ENCODE measurements around the gene CAMK2A. TPM values are rescaled to one million over a fixed set of nuclear protein-coding genes. Genes with fewer than 3 reads are reported as not detected.
A peak's percentile ranks its signal among the peaks of the same experiment; 100 is the strongest.

The CAMK2A gene
- total RNA-seq, 1 experiment from 2014 or later: 0.33 TPM

- no peaks in the 10 kb centered on the region for H3K79me2 ChIP-seq (ENCODE audit: insufficient read depth, low read length)
- no peaks in the 10 kb centered on the region for H3K27me3 ChIP-seq (ENCODE audit: insufficient read depth, low read length)
- H3K14ac ChIP-seq (ENCODE audit: insufficient read depth, low read length): no peak overlapping the region
- no peak overlapping the region for H3K18ac ChIP-seq (ENCODE audit: insufficient read length, low read depth, low read length)
- no CpG with 5 or more reads among the region's 12 CpGs for WGBS (ENCODE audit: extremely low coverage, insufficient read length, low lambda C conversion rate)
- H3T11ph ChIP-seq (ENCODE audit: low read length): no peak overlapping the region
- no peak overlapping the region for H2AK5ac ChIP-seq (ENCODE audit: insufficient read length, low read length)
- no peak overlapping the region for H4K91ac ChIP-seq (ENCODE audit: insufficient read length, low read depth, low read length)
- H3K23me2 ChIP-seq (ENCODE audit: insufficient read length, low read depth, low read length, poor library complexity, severe bottlenecking): no peaks in the 10 kb centered on the region
- TF ChIP-seq, protein P1, sequence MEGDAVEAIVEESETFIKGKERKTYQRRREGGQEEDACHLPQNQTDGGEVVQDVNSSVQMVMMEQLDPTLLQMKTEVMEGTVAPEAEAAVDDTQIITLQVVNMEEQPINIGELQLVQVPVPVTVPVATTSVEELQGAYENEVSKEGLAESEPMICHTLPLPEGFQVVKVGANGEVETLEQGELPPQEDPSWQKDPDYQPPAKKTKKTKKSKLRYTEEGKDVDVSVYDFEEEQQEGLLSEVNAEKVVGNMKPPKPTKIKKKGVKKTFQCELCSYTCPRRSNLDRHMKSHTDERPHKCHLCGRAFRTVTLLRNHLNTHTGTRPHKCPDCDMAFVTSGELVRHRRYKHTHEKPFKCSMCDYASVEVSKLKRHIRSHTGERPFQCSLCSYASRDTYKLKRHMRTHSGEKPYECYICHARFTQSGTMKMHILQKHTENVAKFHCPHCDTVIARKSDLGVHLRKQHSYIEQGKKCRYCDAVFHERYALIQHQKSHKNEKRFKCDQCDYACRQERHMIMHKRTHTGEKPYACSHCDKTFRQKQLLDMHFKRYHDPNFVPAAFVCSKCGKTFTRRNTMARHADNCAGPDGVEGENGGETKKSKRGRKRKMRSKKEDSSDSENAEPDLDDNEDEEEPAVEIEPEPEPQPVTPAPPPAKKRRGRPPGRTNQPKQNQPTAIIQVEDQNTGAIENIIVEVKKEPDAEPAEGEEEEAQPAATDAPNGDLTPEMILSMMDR (conservative IDR thresholded peaks at IDR 0.05): no peak
- H2BK120ac ChIP-seq (ENCODE audit: low read depth, low read length, poor library complexity, severe bottlenecking): no peak overlapping the region
- no peaks in the 10 kb centered on the region for H3K79me1 ChIP-seq (ENCODE audit: insufficient read depth, low read depth, low read length, poor library complexity, severe bottlenecking)
- Mint-ChIP-seq H3K9me3 (no peaks in the 10 kb centered on the region), H3K36me3 (ENCODE audit: insufficient read depth in 1 of 3, low read depth in 3 of 3) (no peaks in the 10 kb centered on the region), H3K27me3 (ENCODE audit: low read depth) (peaks cover 5% of the 10 kb centered on the region; the same call in 1 of the 2 replicates), H3K27ac (peak overlapping the region; percentile 20 to 55 (median 48); a peak in 3 of 7 replicates), H3K4me3 (no peak overlapping the region), H3K4me1 (peaks cover 21 to 31% of the 10 kb centered on the region in 2 experiments)
- no peaks in the 10 kb centered on the region for H3K4me1 ChIP-seq (ENCODE audit: insufficient read depth, low read length)
- no peak overlapping the region for H3K23ac ChIP-seq (ENCODE audit: insufficient read length, low read depth, low read length)
- H3K27ac ChIP-seq (ENCODE audit: insufficient read length, low read depth, low read length): no peak overlapping the region
- H3K9ac ChIP-seq (ENCODE audit: extremely low read depth, insufficient read length, low read length): no peak overlapping the region
- H2BK20ac ChIP-seq (ENCODE audit: low read depth, low read length, poor library complexity, severe bottlenecking): no peak overlapping the region
- no peak overlapping the region for H4K8ac ChIP-seq (replicated peaks; ENCODE audit: insufficient read length, low read depth, low read length)
- no peak overlapping the region for H3K4me2 ChIP-seq (ENCODE audit: insufficient read depth, insufficient read length, low read length)
- no peak overlapping the region for H2BK12ac ChIP-seq (ENCODE audit: insufficient read length, low read depth, low read length)
- H2BK15ac ChIP-seq (ENCODE audit: low read depth, low read length): no peak overlapping the region
- H3K9me3 ChIP-seq (ENCODE audit: control insufficient read depth, low read depth, low read length): no peaks in the 10 kb centered on the region
- H2AFZ ChIP-seq (ENCODE audit: low read length): no peak overlapping the region
- H3K4ac ChIP-seq (ENCODE audit: low read depth, low read length): no peak overlapping the region
- H2BK5ac ChIP-seq (ENCODE audit: insufficient read length, low read length): no peak overlapping the region
- H3K56ac ChIP-seq (ENCODE audit: insufficient read length, low read depth, low read length): no peak overlapping the region
- no peak overlapping the region for H4K5ac ChIP-seq (ENCODE audit: insufficient read length, low read depth, low read length)
- H4K20me1 ChIP-seq (ENCODE audit: control insufficient read depth, insufficient read depth, insufficient read length): no peaks in the 10 kb centered on the region
- DNase-seq: no peak
Observed at GRCh38 chr5:150270541-150271295, 18.9 kb downstream of the CAMK2A start.

Data from H9 (cell line).